IPS-15b (cell line): Measurements from ENCODE around the gene OR5T1.

Source experiments
- H3K27me3 ChIP-seq: one replicate; pipeline ENCODE4 v1.6.1; 2013; ENCODE audit warnings: low read length; ENCODE audit not compliant: control insufficient read depth, insufficient read depth
- H3K36me3 ChIP-seq: one replicate; pipeline ENCODE4 v1.6.1; 2013; ENCODE audit warnings: low read length; ENCODE audit not compliant: control insufficient read depth, insufficient read depth
- H3K4me1 ChIP-seq: one replicate; pipeline ENCODE4 v1.6.1; 2013; ENCODE audit warnings: mild to moderate bottlenecking, low read length; ENCODE audit not compliant: control insufficient read depth, insufficient read depth
- H3K4me3 ChIP-seq: one replicate; pipeline ENCODE4 v1.5.1; 2013; ENCODE audit warnings: low read depth, low read length
- H3K9ac ChIP-seq: one replicate; pipeline ENCODE4 v1.6.1; 2013; ENCODE audit warnings: low read depth, mild to moderate bottlenecking, low read length
- H3K9me3 ChIP-seq: one replicate; pipeline ENCODE4 v1.6.1; 2013; ENCODE audit warnings: mild to moderate bottlenecking, low read length; ENCODE audit not compliant: control insufficient read depth, insufficient read depth

Gene OR5T1

GRCh38 chr11:56273854-56274253 lies at the start of gene OR5T1:
Gene OR5T1, plus strand, starts transcription at chr11:56274154. Its CDS starts 1,485 bp downstream, at chr11:56275639.
- H3K4me3 ChIP-seq = no peak within 1 kb of the TSS
- H3K9me3 ChIP-seq = no peaks in the 10 kb centered on the region
- H3K36me3 ChIP-seq = no peaks in the 10 kb centered on the region
- H3K9ac ChIP-seq = no peak within 1 kb of the TSS
- no peaks in the 10 kb centered on the region for H3K27me3 ChIP-seq
- no peaks in the 10 kb centered on the region for H3K4me1 ChIP-seq

- no peaks in the 10 kb centered on the region for H3K4me1 ChIP-seq
- H3K9me3 ChIP-seq = no peaks in the 10 kb centered on the region
- no peak within 1 kb of the TSS for H3K4me3 ChIP-seq
- H3K36me3 ChIP-seq = no peaks in the 10 kb centered on the region
- H3K9ac ChIP-seq = no peak within 1 kb of the TSS
- H3K27me3 ChIP-seq = no peaks in the 10 kb centered on the region
Observed at GRCh38 chr11:56234155-56234554, 39.8 kb upstream of the OR5T1 start, which contains the start of gene OR5T2. Gene OR5T2, minus strand, starts transcription at chr11:56234255. Its CDS starts 1,193 bp downstream, at chr11:56233062.

GRCh38 chr11:56251954-56252353 lies 22.0 kb upstream of the OR5T1 start, which contains the start of gene OR5T3:
Gene OR5T3, plus strand, starts transcription at chr11:56252254. Its CDS starts 0 bp downstream, at chr11:56252254.
- Histone ChIP-seq H3K27me3 (no peaks in the 10 kb centered on the region), H3K36me3 (no peaks in the 10 kb centered on the region), H3K9me3 (no peaks in the 10 kb centered on the region), H3K4me3 (no peak within 1 kb of the TSS), H3K9ac (no peak within 1 kb of the TSS), H3K4me1 (no peaks in the 10 kb centered on the region)

DNA sequence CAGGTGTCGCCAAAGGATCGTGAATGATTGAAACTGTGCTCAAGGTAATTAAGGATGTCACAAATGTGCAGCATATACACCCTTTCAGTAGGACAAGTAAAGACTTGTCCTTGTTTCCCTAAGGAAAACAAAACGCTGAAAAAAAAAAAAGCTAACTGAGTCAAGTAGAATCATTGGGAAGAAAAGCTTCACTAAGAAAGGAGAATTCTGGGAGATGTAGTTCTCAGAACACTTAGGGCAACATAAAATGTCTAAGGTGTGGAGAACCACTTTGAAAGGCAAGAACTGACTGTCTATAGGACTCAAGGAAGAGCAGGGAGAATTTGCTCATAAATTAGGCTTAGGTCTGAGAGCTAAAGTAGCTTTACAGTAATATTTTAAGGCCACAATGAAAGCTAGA lies 2.9 kb upstream of the OR5T1 start:
- Histone ChIP-seq H3K4me3 (no peak overlapping the region), H3K36me3 (no peaks in the 10 kb centered on the region), H3K27me3 (no peaks in the 10 kb centered on the region), H3K9ac (no peak overlapping the region), H3K4me1 (no peaks in the 10 kb centered on the region), H3K9me3 (no peaks in the 10 kb centered on the region)

DNA sequence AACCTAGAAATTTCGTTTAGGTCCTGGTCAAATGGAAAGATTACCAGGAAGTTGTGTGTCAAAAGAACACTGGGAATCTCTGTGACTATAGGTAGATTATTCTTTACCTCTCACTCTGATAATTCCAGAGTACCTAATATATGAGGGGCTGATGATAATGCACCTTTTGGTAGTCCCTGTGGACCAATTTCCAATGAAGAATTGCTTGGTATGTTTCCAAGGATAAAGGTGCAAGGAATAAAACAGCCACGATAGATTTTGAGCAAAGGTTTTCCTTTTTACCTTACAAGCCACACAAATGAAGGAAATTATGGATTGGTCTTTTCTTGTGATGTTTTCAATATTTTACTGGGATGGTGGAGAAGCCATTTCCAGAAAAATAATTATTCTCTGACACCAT lies 18.2 kb downstream of the OR5T1 start, which contains the start of gene OR8H1:
Gene OR8H1 (minus strand): TSS at position 101 of the 400 bp plus-strand sequence. CDS start 1,192 bp downstream, outside the sequence.
- Histone ChIP-seq H3K9me3 (no peaks in the 10 kb centered on the region), H3K4me3 (no peak within 1 kb of the TSS), H3K4me1 (peaks cover 5% of the 10 kb centered on the region), H3K9ac (no peak within 1 kb of the TSS), H3K27me3 (no peaks in the 10 kb centered on the region), H3K36me3 (no peaks in the 10 kb centered on the region)

GRCh38 chr11:56296898-56297297 lies 22.9 kb downstream of the OR5T1 start:
- no peaks in the 10 kb centered on the region for H3K4me1 ChIP-seq
- H3K9ac ChIP-seq = no peak overlapping the region
- H3K9me3 ChIP-seq = no peaks in the 10 kb centered on the region
- H3K27me3 ChIP-seq = no peaks in the 10 kb centered on the region
- H3K4me3 ChIP-seq = no peak overlapping the region
- no peaks in the 10 kb centered on the region for H3K36me3 ChIP-seq

DNA sequence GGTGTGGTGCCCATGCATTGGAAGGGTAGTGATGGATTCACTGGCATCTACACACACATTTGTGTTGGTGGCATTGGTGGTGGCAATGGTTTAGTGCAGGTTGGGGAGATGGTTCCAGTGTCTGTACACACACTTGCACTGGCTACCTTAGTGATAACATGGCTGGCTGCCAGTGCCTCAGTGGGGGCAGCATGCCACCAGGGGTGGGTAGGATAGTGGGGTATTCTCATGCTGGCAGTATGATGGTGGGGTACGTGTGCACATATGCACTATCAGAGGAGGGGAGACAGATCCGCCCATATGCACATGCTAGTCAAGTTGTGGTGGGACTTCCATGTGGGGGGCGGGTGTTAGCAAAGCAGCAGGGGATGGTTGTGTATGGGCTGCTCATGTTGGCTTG lies 33.9 kb downstream of the OR5T1 start:
- H3K36me3 ChIP-seq = no peaks in the 10 kb centered on the region
- no peak overlapping the region for H3K4me3 ChIP-seq
- H3K9me3 ChIP-seq = no peaks in the 10 kb centered on the region
- no peak overlapping the region for H3K9ac ChIP-seq
- no peaks in the 10 kb centered on the region for H3K4me1 ChIP-seq
- no peaks in the 10 kb centered on the region for H3K27me3 ChIP-seq

DNA sequence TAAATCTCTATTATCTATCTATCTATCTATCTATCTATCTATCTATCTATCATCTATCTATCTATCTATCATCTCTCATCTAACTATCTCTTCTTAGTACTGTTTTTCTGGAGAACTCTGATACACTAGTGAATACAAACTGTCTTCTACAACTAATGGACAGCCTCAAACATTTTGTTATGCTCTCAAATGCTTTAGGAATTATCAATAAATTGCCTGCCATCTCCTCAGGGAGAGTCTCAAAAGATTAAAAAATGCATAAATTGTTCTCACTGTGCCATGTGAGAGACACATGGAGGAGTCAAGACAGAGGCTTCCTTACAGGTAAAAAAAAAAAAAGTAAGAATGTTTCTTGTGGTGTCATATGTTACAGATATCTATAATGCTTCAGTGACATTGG lies 40.9 kb downstream of the OR5T1 start, which contains the start of gene OR8K3:
Gene OR8K3 (plus strand): TSS at position 301 of the 400 bp plus-strand sequence. CDS start 3,163 bp downstream, outside the sequence.
- H3K27me3 ChIP-seq = no peaks in the 10 kb centered on the region
- H3K9ac ChIP-seq = no peak within 1 kb of the TSS
- no peaks in the 10 kb centered on the region for H3K4me1 ChIP-seq
- H3K4me3 ChIP-seq = no peak within 1 kb of the TSS
- no peaks in the 10 kb centered on the region for H3K9me3 ChIP-seq
- H3K36me3 ChIP-seq = no peaks in the 10 kb centered on the region
